Measurements from ENCODE around the gene SDHC. TPM values are rescaled to one million over a fixed set of nuclear protein-coding genes. Genes with fewer than 3 reads are reported as not detected.
"Not testable (repeated sequence)": the region's sequence is repeated elsewhere in the genome, so short reads cannot be mapped to it uniquely, and the experiment has no call there.

The SDHC gene
- total RNA-seq, 3 donors from 2014 or later: 194 to 244 (median 244) TPM

DNA sequence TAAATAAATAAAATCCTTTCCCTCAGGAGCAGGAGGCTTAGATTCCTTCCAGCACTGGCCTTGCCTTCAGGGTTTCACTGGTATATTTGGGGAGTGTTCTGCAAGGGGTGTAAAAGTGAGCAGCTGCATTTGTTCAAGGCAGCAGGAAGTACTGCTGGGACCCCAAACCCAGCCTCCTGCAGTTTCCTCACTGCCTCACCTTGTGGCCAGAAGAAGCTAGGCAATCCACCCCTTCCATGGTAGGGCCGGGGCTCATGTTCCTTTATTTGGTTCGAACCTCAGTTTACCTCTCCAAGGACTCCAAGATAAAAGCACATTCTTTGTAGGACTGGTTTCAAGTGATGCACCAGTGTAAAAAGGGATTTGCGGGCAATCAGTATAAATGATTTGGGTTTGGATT is 74.5 kb downstream of the SDHC start:
- DNase-seq (no peak), ATAC-seq (no peak)
- TF ChIP-seq, protein P1, sequence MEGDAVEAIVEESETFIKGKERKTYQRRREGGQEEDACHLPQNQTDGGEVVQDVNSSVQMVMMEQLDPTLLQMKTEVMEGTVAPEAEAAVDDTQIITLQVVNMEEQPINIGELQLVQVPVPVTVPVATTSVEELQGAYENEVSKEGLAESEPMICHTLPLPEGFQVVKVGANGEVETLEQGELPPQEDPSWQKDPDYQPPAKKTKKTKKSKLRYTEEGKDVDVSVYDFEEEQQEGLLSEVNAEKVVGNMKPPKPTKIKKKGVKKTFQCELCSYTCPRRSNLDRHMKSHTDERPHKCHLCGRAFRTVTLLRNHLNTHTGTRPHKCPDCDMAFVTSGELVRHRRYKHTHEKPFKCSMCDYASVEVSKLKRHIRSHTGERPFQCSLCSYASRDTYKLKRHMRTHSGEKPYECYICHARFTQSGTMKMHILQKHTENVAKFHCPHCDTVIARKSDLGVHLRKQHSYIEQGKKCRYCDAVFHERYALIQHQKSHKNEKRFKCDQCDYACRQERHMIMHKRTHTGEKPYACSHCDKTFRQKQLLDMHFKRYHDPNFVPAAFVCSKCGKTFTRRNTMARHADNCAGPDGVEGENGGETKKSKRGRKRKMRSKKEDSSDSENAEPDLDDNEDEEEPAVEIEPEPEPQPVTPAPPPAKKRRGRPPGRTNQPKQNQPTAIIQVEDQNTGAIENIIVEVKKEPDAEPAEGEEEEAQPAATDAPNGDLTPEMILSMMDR (IDR thresholded peaks at IDR 0.05): no peak
- Histone ChIP-seq H3K4me1 (ENCODE audit: low read depth) (no peaks in the 10 kb centered on the region), H3K4me3 (no peak overlapping the region), H3K36me3 (ENCODE audit: low read depth) (no peaks in the 10 kb centered on the region), H3K9me3 (no peaks in the 10 kb centered on the region)
- intact Hi-C loops (cut with DNase I, micrococcal nuclease): loop anchor here in 1 of 2 donors (10.0 kb wide), 2 partner anchors 164 to 194 kb away; partner anchors contain the start of genes ADAMTS4, APOA2 and TOMM40L

DNA sequence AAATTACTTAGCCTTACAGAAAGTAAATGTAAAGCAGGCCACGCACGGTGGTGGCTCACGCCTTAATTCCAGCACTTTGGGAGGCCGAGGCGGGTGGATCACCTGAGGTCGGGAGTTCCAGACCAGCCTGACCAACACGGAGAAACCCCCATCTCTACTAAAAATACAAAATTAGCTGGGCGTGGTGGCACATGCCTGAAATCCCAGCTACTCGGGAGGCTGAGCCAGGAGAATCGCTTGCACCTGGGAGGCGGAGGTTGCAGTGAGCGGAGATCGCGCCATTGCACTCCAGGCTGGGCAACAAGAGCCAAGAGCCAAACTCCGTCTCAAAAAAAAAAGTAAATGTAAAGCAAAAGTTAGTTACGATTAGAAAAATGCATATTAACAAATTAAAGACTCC is 75.0 kb downstream of the SDHC start:
- not testable (repeated sequence) for H3K9me3 ChIP-seq; H3K4me3 ChIP-seq; ATAC-seq; H3K4me1 ChIP-seq (ENCODE audit: low read depth); H3K36me3 ChIP-seq (ENCODE audit: low read depth)
- DNase-seq: peak in 2 of 3 donors; percentile 19 to 43
- intact Hi-C loops (cut with DNase I, micrococcal nuclease): loop anchor here in 1 of 2 donors (10.0 kb wide), 2 partner anchors 164 to 194 kb away; partner anchors contain the start of genes ADAMTS4, APOA2 and TOMM40L

DNA sequence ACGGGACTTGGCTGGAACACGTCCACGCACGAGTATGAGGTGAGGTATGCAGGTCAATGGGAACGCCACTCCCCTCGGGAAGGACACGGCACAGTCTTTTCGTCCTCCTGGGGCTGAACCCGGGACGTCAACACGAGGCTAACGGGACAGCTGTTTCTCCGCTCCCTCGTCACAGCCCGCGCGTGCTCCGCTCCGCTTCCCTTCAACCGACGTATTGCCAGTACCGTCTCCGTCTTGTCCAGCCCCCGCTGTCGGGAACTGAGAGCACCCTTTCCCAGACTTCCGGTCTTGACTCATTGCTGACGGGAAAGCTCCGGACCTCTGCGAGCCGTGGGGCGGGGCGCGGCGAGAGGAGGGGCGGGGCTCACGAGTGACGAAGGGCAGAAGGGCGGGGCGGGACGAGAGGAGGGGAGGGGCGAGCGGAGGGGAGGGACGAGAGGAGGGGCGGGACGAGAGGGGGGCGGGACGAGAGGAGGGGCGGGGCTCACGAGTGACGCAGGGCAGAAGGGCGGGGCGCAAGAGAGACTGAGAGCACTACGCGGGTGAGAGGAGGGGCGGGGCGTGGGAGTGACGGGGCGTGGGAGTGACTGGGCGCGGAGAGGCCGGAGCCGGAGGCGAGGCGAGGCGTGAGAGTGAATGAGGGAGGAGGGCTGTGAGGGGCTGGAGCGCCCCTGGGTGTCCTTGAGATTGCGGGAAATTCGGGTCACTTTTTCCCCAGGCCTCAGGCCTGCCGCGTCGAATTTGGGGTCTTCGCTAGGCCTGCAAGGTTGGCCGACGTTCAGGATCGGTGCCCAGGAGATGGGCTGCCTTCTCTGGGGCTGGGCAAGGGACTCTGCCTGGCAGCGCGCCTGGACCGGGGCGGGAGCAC is 75.7 kb downstream of the SDHC start:
- intact Hi-C loops (cut with DNase I, micrococcal nuclease): loop anchor here in 1 of 2 donors (10.0 kb wide), 2 partner anchors 165 to 195 kb away; partner anchors contain the start of genes ADAMTS4, APOA2 and TOMM40L
- H3K4me3 ChIP-seq: peak overlapping the region; percentile 15
- TF ChIP-seq, protein P1 (IDR thresholded peaks at IDR 0.05): no peak
- H3K9me3 ChIP-seq: no peaks in the 10 kb centered on the region
- peak; percentile 96 for ATAC-seq
- peak; percentile 98 to 99 (median 98) for DNase-seq
- no peaks in the 10 kb centered on the region for H3K36me3 ChIP-seq (ENCODE audit: low read depth)
- H3K4me1 ChIP-seq (ENCODE audit: low read depth): no peaks in the 10 kb centered on the region

DNA sequence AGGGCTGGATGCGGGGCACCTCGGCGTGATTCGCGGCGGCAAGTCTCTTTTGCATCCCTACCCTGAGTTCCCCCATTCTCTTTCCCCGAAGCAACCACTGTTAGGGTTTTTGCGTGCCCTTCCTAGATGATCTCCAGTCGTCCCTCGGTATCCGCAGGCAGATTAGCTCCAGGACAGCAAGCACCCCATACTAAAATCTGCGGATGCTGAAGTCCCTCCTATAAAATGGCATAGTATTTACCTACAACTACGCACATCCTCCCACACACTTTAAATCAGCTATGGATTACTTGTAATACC is 76.3 kb downstream of the SDHC start:
- H3K36me3 ChIP-seq (ENCODE audit: low read depth): no peaks in the 10 kb centered on the region
- H3K9me3 ChIP-seq: no peaks in the 10 kb centered on the region
- intact Hi-C loops (cut with DNase I, micrococcal nuclease): no loop called here
- H3K4me1 ChIP-seq (ENCODE audit: low read depth): no peaks in the 10 kb centered on the region
- TF ChIP-seq, protein P1 (IDR thresholded peaks at IDR 0.05): no peak
- H3K4me3 ChIP-seq: no peak overlapping the region
- no peak for DNase-seq
- no peak for ATAC-seq

DNA sequence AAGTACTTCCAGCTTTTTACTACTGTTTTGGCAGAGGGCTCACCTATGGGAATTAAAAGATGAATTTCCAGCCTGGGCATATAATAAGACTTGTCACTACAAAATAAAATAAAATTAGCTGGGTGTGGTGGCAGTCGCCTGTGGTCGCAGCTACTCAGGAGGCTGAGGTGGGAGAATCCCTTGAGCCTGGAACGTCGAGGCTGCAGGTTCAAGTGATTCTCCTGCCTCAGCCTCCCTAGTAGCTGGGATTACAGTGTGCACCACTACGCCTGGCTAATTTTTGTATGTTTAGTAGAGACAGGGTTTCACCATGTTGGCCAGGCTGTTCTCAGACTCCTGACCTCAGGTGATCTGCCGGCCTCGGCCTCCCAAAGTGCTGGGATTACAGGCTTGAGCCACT is 77.0 kb downstream of the SDHC start:
- H3K9me3 ChIP-seq; H3K4me1 ChIP-seq (ENCODE audit: low read depth); H3K4me3 ChIP-seq; DNase-seq; H3K36me3 ChIP-seq (ENCODE audit: low read depth); intact Hi-C loops (cut with DNase I, micrococcal nuclease); ATAC-seq: not testable (repeated sequence)

DNA sequence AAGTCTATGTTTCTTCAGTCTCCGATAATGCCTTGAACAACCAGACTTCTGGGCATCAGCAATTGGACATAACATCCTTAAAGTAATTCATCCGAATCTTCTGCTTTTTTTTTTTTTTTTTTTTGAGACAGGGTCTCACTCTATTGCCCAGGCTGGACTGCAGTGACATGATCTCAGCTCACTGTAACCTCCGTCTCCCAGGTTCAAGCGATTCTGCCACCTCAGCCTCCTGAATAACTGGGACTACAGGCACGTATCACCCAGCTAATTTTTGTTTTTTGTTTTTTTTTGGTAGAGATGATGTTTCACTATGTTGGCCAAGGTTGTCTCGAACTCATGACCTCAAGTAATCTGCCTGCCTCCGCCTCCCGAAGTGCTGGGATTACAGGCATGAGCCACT is 77.4 kb downstream of the SDHC start:
- intact Hi-C loops (cut with DNase I, micrococcal nuclease): no loop called here
- H3K36me3 ChIP-seq (ENCODE audit: low read depth): no peaks in the 10 kb centered on the region
- ATAC-seq (no peak), DNase-seq (no peak)
- H3K9me3 ChIP-seq: no peaks in the 10 kb centered on the region
- no peaks in the 10 kb centered on the region for H3K4me1 ChIP-seq (ENCODE audit: low read depth)
- H3K4me3 ChIP-seq: no peak overlapping the region
- TF ChIP-seq, protein P1 (IDR thresholded peaks at IDR 0.05): no peak
